Kidney epithelial cell (primary cell): ENCODE data around the gene FAM234B. TPM values are rescaled to one million over a fixed set of nuclear protein-coding genes. Genes with fewer than 3 reads are reported as not detected.

Source experiments
- DNase-seq: peaks from one replicate; pipeline ENCODE4 v3.0.0-alpha.2; 2010; ENCODE audit warnings: low read depth
- H3K27me3 ChIP-seq: 2 replicates; pipeline ENCODE4 v1.6.0; 2011; ENCODE audit warnings: low read length; ENCODE audit not compliant: control insufficient read depth, insufficient read depth
- H3K36me3 ChIP-seq: 2 replicates; pipeline ENCODE4 v1.5.1; 2011; ENCODE audit warnings: low read length; ENCODE audit not compliant: control insufficient read depth, insufficient read depth
- H3K4me3 ChIP-seq: 2 replicates; pipeline ENCODE4 v1.5.1; 2011; ENCODE audit warnings: low read depth, mild to moderate bottlenecking, control low read depth, low read length
- CTCF ChIP-seq: IDR thresholded peaks from 2 replicates; pipeline ENCODE4 v1.5.1; 2011; ENCODE audit warnings: mild to moderate bottlenecking, moderate library complexity, low read length, control low read depth, inconsistent platforms; ENCODE audit not compliant: insufficient read depth, poor library complexity, severe bottlenecking
- total RNA-seq: library from RNA; depleted of rRNA; stranded (reverse); fragments of >200 nt; gene quantifications from 2 replicates; pipeline ENCODE4 v1.2.3, GENCODE V29; 2015

The FAM234B gene
- total RNA-seq, 1 donor from 2014 or later, result 5.0 TPM

DNA sequence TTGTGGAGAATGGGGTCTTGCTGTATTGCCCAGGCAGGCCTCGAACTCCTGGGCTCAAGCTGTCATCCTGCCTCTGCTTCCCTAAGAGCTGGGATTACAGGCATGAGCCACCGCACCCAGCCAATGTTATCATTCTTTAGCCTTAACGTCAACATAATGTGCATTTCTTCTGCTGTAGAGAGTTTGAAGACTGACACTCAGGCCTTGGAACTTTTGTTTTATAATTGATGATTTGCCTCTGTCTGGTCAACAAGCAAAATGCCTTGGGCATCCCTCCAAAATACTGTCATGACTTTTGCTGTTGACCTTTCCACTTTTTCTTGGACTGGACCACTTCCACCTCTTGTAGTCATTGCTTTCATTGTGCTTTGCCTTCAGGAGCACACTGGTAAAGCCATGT lies 29.0 kb downstream of the FAM234B start:
- no peak for DNase-seq
- TF ChIP-seq CTCF, result no peak
- Histone ChIP-seq H3K36me3 (no peaks in the 10 kb centered on the region), H3K4me3 (no peak overlapping the region), H3K27me3 (no peaks in the 10 kb centered on the region)

DNA sequence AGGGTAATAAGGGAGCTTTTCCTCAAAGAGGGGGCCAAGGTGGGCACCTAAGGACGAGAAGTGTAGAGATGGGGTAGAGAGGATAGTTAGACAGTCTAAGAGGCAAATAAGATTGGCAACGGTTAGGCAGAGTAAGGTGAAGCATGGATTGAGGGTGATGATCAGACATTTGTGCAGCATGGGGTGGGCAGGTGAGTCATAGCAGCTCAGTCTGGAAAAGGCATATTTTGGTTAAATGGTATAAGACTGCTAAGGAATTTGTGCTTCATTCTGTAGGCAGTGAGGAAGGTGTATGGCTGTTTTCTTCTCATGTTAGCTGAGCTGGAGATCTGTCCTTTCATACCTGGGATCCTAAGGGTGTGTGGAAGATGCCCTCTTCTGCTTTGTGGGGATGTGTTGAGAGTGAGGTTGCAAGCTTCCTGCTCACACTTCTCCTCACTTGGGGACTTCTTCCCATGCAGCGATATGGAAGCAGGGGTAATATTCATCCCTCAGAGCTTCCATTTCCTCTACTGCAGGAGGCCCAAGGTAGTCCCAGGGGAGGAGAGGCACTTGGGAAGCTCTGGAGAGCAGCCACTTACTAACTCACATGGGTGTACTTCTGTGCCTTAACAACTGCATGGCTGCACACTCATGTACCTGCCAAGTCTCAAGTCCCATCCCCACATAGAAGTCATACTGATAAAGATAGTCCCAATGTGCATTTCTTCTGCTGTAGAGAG lies 30.4 kb downstream of the FAM234B start:
- Histone ChIP-seq H3K27me3 (no peaks in the 10 kb centered on the region), H3K4me3 (no peak overlapping the region), H3K36me3 (no peaks in the 10 kb centered on the region)
- no peak for TF ChIP-seq CTCF
- no peak for DNase-seq

DNA sequence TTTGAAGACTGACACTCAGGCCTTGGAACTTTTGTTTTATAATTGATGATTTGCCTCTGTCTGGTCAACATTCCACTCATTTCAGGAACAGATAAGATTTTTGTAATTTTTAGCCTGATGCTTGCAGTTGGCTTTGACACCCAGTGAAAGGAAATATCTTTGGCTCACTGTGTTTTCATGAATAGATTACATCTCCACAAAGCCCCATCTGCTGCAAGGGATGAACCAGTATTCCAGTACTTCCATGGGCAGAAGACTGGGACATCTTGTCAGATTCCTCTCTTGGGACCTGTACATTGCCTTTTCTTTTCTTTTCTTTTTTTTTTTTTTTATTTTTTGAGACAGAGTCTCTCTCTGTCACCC lies 30.9 kb downstream of the FAM234B start:
- H3K36me3 ChIP-seq, result no peaks in the 10 kb centered on the region
- no peak for DNase-seq
- no peak for TF ChIP-seq CTCF

DNA sequence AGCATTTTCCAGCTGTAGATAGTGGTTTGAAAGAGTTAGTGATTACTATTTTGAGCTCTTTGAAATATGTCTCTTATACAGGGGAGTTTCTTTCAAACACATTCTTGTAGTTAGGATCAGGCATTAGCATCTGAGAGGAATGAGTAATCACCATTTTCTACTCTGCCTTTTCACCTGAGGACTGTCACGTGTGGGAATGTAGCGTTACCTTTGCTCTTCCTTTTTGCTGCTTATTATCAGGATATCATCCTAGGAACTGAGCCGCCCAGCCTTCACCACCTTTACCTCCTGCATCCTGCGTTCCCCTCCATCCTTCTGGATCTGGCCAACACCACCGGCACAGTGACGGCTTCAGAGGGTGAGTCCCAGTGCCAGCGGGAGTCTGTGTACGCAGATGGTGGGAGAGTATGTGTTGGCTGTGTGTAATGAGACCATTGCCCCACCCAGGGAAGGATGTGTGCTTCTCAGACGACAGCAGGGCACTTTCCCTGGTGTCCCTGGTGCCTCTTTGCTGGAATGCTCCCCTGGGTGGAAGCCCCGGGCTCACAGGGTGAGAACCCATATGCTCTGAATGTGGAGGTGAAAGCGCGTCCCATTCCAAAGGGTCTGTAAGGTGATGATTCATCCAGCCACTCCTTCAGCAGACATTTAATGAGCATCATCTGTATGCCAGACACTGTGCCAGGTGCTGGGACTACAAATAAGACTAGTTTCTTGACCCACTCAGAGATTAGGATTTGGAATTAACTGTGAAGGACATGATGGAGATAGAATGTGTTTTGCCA lies 31.8 kb downstream of the FAM234B start:
- TF ChIP-seq CTCF, result no peak
- no peak for DNase-seq
- Histone ChIP-seq H3K27me3 (no peaks in the 10 kb centered on the region), H3K36me3 (no peaks in the 10 kb centered on the region), H3K4me3 (no peak overlapping the region)

More for the DNA sequence above, 30.9 kb downstream of the FAM234B start:
- H3K4me3 ChIP-seq, result no peak overlapping the region
- H3K27me3 ChIP-seq, result no peaks in the 10 kb centered on the region

DNA sequence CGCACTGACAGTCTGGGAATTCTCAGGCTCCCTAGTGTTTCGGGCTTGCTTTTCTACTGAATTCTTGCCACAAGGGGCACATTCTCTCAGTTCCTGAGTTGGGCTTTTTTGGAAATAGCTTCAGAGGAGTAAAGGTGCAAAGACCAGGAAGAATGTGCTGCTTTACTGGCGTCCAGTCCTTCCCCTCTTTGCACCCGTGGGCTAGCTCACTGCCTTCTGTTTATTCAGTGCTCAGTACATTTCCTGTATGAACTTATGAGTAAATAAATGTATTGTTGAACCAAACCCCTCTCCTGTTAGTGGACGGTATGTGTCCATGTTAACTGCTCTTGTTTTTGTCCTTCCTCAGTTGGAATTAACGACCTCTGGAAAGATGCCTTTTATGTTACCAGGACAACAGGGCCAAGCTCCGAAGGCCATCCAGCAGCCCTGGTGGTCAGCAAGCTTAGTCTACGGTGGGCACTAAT lies 35.3 kb downstream of the FAM234B start:
- no peak overlapping the region for H3K4me3 ChIP-seq
- no peak for DNase-seq
- H3K36me3 ChIP-seq, result no peaks in the 10 kb centered on the region
- no peak for TF ChIP-seq CTCF
- H3K27me3 ChIP-seq, result no peaks in the 10 kb centered on the region

DNA sequence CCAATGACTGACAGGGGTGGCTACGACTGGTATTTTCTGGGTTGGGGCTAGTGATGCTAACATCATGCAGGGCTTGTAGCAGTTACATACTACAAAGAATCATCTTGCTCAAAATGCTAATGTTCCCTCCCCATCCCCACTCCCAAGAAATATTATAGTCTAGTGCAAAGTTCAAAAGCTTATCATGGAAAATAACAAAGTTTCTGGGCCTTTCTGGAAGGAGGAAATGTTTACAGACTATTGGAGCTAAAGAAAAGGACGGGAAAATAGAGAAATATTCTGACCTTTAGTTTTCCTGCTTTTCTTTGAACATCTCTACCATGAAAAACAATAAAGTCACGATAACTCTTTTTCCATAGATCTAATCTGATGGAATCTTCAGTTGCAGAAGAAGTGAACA lies 36.1 kb downstream of the FAM234B start:
- DNase-seq, result no peak
- TF ChIP-seq CTCF, result no peak
- H3K4me3 ChIP-seq, result no peak overlapping the region
- no peaks in the 10 kb centered on the region for H3K27me3 ChIP-seq
- H3K36me3 ChIP-seq, result no peaks in the 10 kb centered on the region
